Spleen (tissue), 11 donors: ENCODE measurements around the gene FIBCD1. TPM values are rescaled to one million over a fixed set of nuclear protein-coding genes. Genes with fewer than 3 reads are reported as not detected.

Experiments used
- DNase-seq: peaks from one replicate; pipeline ENCODE4 v3.0.0-alpha.2; 2020
- H3K27ac ChIP-seq, 8 donors: fragments of 200-600 bp; sonication (generic) in 7 of 8; 1 replicate in 4 of 8; 2 replicates in 4 of 8; pipeline versions ENCODE4 v1.5.0 to v1.8.0; 2016 to 2021; ENCODE audit warnings: inconsistent platforms in 4 of 8, mild to moderate bottlenecking in 4 of 8, moderate library complexity in 1 of 8
- H3K27me3 ChIP-seq, 7 donors: fragments of 200-600 bp; sonication (generic) in 6 of 7; replicated peaks in 1 of 7; 1 replicate in 4 of 7; 2 replicates in 3 of 7; pipeline versions ENCODE4 v1.5.0 to v1.8.0; 2016 to 2021; ENCODE audit warnings: inconsistent platforms in 3 of 7, mild to moderate bottlenecking in 1 of 7
- H3K36me3 ChIP-seq, 6 donors: fragments of 200-600 bp; sonication (generic) in 5 of 6; 1 replicate in 4 of 6; 2 replicates in 2 of 6; pipeline versions ENCODE4 v1.5.0 to v1.8.0; 2016 to 2021; ENCODE audit warnings: inconsistent platforms in 2 of 6
- H3K4me1 ChIP-seq, 6 donors: fragments of 200-600 bp; sonication (generic) in 5 of 6; 1 replicate in 3 of 6; 2 replicates in 3 of 6; pipeline versions ENCODE4 v1.5.0 to v1.8.0; 2016 to 2021; ENCODE audit warnings: inconsistent platforms in 3 of 6
- H3K4me3 ChIP-seq, 8 donors: fragments of 200-600 bp; sonication (generic) in 7 of 8; 1 replicate in 4 of 8; 2 replicates in 4 of 8; pipeline versions ENCODE4 v1.5.0 to v1.8.0; 2016 to 2021; ENCODE audit warnings: inconsistent platforms in 4 of 8, mild to moderate bottlenecking in 4 of 8, moderate library complexity in 2 of 8
- H3K9me3 ChIP-seq, 8 donors: fragments of 200-600 bp; sonication (generic) in 7 of 8; 1 replicate in 4 of 8; 2 replicates in 4 of 8; pipeline versions ENCODE4 v1.5.0 to v1.8.0; 2016 to 2021; ENCODE audit warnings: inconsistent platforms in 4 of 8
- POLR2A ChIP-seq, 3 donors: fragments of 450-650 bp; IDR thresholded peaks; one replicate each; pipeline ENCODE4 v1.5.1; 2017; ENCODE audit warnings: antibody characterized with exemption in 3 of 3, mild to moderate bottlenecking in 1 of 3
- POLR2AphosphoS5 ChIP-seq, 3 donors: sonication (generic); formaldehyde crosslinking; IDR thresholded peaks; one replicate each; pipeline ENCODE4 v1.5.1; 2017; ENCODE audit warnings: antibody characterized with exemption in 3 of 3
- WGBS, 5 donors: extraction: QIAGEN DNeasy Blood & Tissue Kit in 3 of 5; methylation state at CpG; one replicate each; pipeline versions ENCODE4 v1.1.5 to v1.1.7; 2013 to 2018; 5-methylcytosine and 5-hydroxymethylcytosine counted together
- intact Hi-C: fragments of 100-400 bp; cut with DNase I; formaldehyde crosslinking; loops from one replicate; pipeline ENCODE4 v1.15.0; 2023; ENCODE audit warnings: low total_unique reads
- polyA plus RNA-seq, 3 donors: library from polyadenylated mRNA; stranded (reverse); fragments of 200-250 nt; gene quantifications; one replicate each; pipeline ENCODE4 v1.2.1, GENCODE V29; 2013
- total RNA-seq, 7 donors: library from RNA; depleted of rRNA in 3 of 7; stranded (reverse); fragments of >200 nt in 3 of 7; fragmentation: NEBNext Ultra II Directional in 4 of 7; extraction: Animal tissue kit (Norgen Biotek cat#: 25700) in 4 of 7; gene quantifications; one replicate each; pipeline versions ENCODE4 v1.1.0 to v1.2.1, GENCODE V29; 2016 to 2021
- TF ChIP-seq, protein P1 (sequence below), 11 experiments: fragments of 200-600 bp in 7 of 11; fragments of 450-650 bp in 4 of 11; sonication (generic) in 4 of 11; IDR thresholded peaks in 8 of 11; conservative IDR thresholded peaks in 3 of 11; 1 replicate in 7 of 11; 2 replicates in 4 of 11; pipeline versions ENCODE4 v1.4.0 to v1.8.0; 2016 to 2021; ENCODE audit warnings: antibody characterized with exemption in 11 of 11, inconsistent platforms in 4 of 11, mild to moderate bottlenecking in 1 of 11
- donor health status: healthy with polysubstance abuse.
- donor health status: DM: no; HTN: no; CAD: no; lungs with moderate emphysema.
- donor health status: DM: no; HTN: no; CAD: no.
- donor health status: Bipolar disorder and iron deficiency.
- donor health status: healthy.
- donor health status: DM: no; HTN: no; CAD: no.
- donor health status: DM: yes; HTN: yes; CAD: no.

FIBCD1 gene
- total and polyA plus RNA-seq, 10 donors: 0.02 to 0.51 (median 0.35) TPM; not detected in 3

- intact Hi-C loops: loop anchor here (5.0 kb wide), 2 partner anchors 164 to 176 kb away; no protein-coding TSS in a partner anchor
- DNase-seq: peak; percentile 73
- WGBS, 5 donors: 46 to 56% (median 53%) methylated on average over 4 of the region's 4 CpGs
Observed at GRCh38 chr9:130866474-130866965, 72.5 kb downstream of the FIBCD1 start.

GRCh38 chr9:130865921-130866320, 73.1 kb downstream of the FIBCD1 start:
- Histone ChIP-seq H3K4me3 (no peak overlapping the region), H3K36me3 (peaks cover 0 to 64% (median 17%) of the 10 kb centered on the region in 6 donors)
- intact Hi-C loops: loop anchor here (5.0 kb wide), 2 partner anchors 164 to 176 kb away; no protein-coding TSS in a partner anchor

More at GRCh38 chr9:130866474-130866965, 72.5 kb downstream of the FIBCD1 start:
- H3K4me3 ChIP-seq: no peak overlapping the region
- peaks cover 0 to 65% (median 18%) of the 10 kb centered on the region in 6 donors for H3K36me3 ChIP-seq
- no peaks in the 10 kb centered on the region for H3K9me3 ChIP-seq
- peaks cover 0 to 40% (median 17%) of the 10 kb centered on the region in 6 donors for H3K4me1 ChIP-seq
- no peaks in the 10 kb centered on the region for H3K27me3 ChIP-seq
- TF ChIP-seq POLR2AphosphoS5 (IDR thresholded peaks at IDR 0.05) (peak in 1 of 3 donors; percentile 22), POLR2A (IDR thresholded peaks at IDR 0.05) (no peak)
- TF ChIP-seq, protein P1, sequence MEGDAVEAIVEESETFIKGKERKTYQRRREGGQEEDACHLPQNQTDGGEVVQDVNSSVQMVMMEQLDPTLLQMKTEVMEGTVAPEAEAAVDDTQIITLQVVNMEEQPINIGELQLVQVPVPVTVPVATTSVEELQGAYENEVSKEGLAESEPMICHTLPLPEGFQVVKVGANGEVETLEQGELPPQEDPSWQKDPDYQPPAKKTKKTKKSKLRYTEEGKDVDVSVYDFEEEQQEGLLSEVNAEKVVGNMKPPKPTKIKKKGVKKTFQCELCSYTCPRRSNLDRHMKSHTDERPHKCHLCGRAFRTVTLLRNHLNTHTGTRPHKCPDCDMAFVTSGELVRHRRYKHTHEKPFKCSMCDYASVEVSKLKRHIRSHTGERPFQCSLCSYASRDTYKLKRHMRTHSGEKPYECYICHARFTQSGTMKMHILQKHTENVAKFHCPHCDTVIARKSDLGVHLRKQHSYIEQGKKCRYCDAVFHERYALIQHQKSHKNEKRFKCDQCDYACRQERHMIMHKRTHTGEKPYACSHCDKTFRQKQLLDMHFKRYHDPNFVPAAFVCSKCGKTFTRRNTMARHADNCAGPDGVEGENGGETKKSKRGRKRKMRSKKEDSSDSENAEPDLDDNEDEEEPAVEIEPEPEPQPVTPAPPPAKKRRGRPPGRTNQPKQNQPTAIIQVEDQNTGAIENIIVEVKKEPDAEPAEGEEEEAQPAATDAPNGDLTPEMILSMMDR (IDR thresholded peaks at IDR 0.05 in 8 of 11, conservative IDR thresholded peaks at IDR 0.05 in 3 of 11): peak; percentile 61 to 85 (median 80)
- no peak overlapping the region for H3K27ac ChIP-seq

GRCh38 chr9:130864541-130864940, 74.5 kb downstream of the FIBCD1 start:
- Histone ChIP-seq H3K9me3 (no peaks in the 10 kb centered on the region), H3K4me3 (no peak overlapping the region), H3K4me1 (peaks cover 0 to 43% (median 12%) of the 10 kb centered on the region in 6 donors), H3K36me3 (peaks cover 0 to 66% (median 13%) of the 10 kb centered on the region in 6 donors), H3K27ac (no peak overlapping the region), H3K27me3 (no peaks in the 10 kb centered on the region)
- peak; percentile 10 for DNase-seq
- TF ChIP-seq, protein P1 (IDR thresholded peaks at IDR 0.05 in 8 of 11, conservative IDR thresholded peaks at IDR 0.05 in 3 of 11): no peak
- TF ChIP-seq POLR2AphosphoS5 (IDR thresholded peaks at IDR 0.05): no peak
- TF ChIP-seq POLR2A (IDR thresholded peaks at IDR 0.05): no peak
- WGBS, 5 donors: 82 to 97% (median 92%) methylated on average over 6 of the region's 6 CpGs
- intact Hi-C loops: loop anchor here (5.0 kb wide), 1 partner anchor 92 kb away; no protein-coding TSS in a partner anchor

More at GRCh38 chr9:130865921-130866320, 73.1 kb downstream of the FIBCD1 start:
- Histone ChIP-seq H3K27ac (no peak overlapping the region), H3K9me3 (no peaks in the 10 kb centered on the region), H3K4me1 (peaks cover 0 to 40% (median 18%) of the 10 kb centered on the region in 6 donors), H3K27me3 (no peaks in the 10 kb centered on the region)
- WGBS, 5 donors: 95 to 100% (median 98%) methylated on average over 3 of the region's 3 CpGs
- TF ChIP-seq POLR2A (IDR thresholded peaks at IDR 0.05) (no peak), POLR2AphosphoS5 (IDR thresholded peaks at IDR 0.05) (no peak)
- TF ChIP-seq, protein P1 (IDR thresholded peaks at IDR 0.05 in 8 of 11, conservative IDR thresholded peaks at IDR 0.05 in 3 of 11): no peak
- no peak for DNase-seq

GRCh38 chr9:130862747-130863146, 76.3 kb downstream of the FIBCD1 start:
- peaks cover 0 to 48% (median 13%) of the 10 kb centered on the region in 6 donors for H3K4me1 ChIP-seq
- intact Hi-C loops: loop anchor here (5.0 kb wide), 1 partner anchor 90 kb away; no protein-coding TSS in a partner anchor
- no peaks in the 10 kb centered on the region for H3K9me3 ChIP-seq
- peaks cover 0 to 73% (median 14%) of the 10 kb centered on the region in 6 donors for H3K36me3 ChIP-seq
- H3K4me3 ChIP-seq: no peak overlapping the region
- H3K27ac ChIP-seq: no peak overlapping the region
- 87 to 95% (median 92%) methylated on average over 23 of the region's 23 CpGs for WGBS, 5 donors
- DNase-seq: peak; percentile 69
- H3K27me3 ChIP-seq: no peaks in the 10 kb centered on the region
- no peak for TF ChIP-seq POLR2A (IDR thresholded peaks at IDR 0.05)
- TF ChIP-seq, protein P1 (IDR thresholded peaks at IDR 0.05 in 8 of 11, conservative IDR thresholded peaks at IDR 0.05 in 3 of 11): no peak
- peak in 2 of 3 donors; percentile 18 to 29 for TF ChIP-seq POLR2AphosphoS5 (IDR thresholded peaks at IDR 0.05)
